ENCODE data around the gene PHLDA1.

DNA sequence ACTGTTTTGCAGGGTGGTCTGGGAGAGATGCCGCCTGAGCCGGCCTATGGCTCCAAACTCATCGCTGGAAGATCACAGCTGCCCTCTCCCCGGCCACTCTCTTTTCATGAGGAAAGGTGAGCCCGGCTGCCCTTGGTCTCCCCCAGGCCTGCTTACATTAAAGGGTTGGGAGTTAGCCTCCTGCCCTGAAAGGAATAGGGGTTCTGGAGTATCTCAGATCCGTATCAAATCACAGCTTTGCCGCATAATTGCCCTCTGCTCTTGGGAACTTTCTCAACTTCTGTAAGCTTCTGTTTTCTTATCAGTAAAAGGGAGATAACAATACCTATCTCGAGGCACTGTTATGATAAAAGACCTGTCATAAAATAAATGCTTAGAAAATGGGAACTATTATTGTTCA lies 17.6 kb downstream of the PHLDA1 start:
- no peak for TF ChIP-seq TAF1 (conservative IDR thresholded peaks at IDR 0.05)
- no peak for TF ChIP-seq RAD21 (IDR thresholded peaks at IDR 0.05)
- no peak for TF ChIP-seq CTCF (IDR thresholded peaks at IDR 0.05; ENCODE audit: low read depth, low read length, missing input control)
- no peak for TF ChIP-seq EGR1 (IDR thresholded peaks at IDR 0.05; ENCODE audit: low read depth in 2 of 2)

Measured in liver (tissue), 3 donors.